ENCODE measurements around the gene ATP6V0C. TPM values are rescaled to one million over a fixed set of nuclear protein-coding genes. Genes with fewer than 3 reads are reported as not detected.

The ATP6V0C gene
- total and polyA plus RNA-seq, 9 donors, result 12.5 to 141 (median 119) TPM

GRCh38 chr16:2468725-2469398, 44.9 kb upstream of the ATP6V0C start:
- H3K4me1 ChIP-seq (ENCODE audit: control insufficient read depth, insufficient read depth, low read length), result peaks cover 56% of the 10 kb centered on the region
- H3K36me3 ChIP-seq (ENCODE audit: control insufficient read depth, insufficient read depth, low read length), result no peaks in the 10 kb centered on the region
- WGBS (ENCODE audit: insufficient coverage), result 0% methylated on average over 2 of the region's 14 CpGs
- DNase-seq, result peak; percentile 61
- H3K4me3 ChIP-seq (ENCODE audit: low read length), result peak overlapping the region; percentile 39
- H3K9me3 ChIP-seq (replicated peaks; ENCODE audit: control insufficient read depth, low read depth, low read length), result no peaks in the 10 kb centered on the region
- H3K27ac ChIP-seq (ENCODE audit: low read length), result peak overlapping the region; percentile 72
- peaks cover 29% of the 10 kb centered on the region for H3K27me3 ChIP-seq (ENCODE audit: control insufficient read depth, insufficient read depth, low read length)

GRCh38 chr16:2469399-2470233, 44.1 kb upstream of the ATP6V0C start:
- Histone ChIP-seq H3K27ac (ENCODE audit: low read length) (peak overlapping the region; percentile 72), H3K4me3 (ENCODE audit: low read length) (no peak overlapping the region), H3K36me3 (ENCODE audit: control insufficient read depth, insufficient read depth, low read length) (no peaks in the 10 kb centered on the region), H3K4me1 (ENCODE audit: control insufficient read depth, insufficient read depth, low read length) (peaks cover 56% of the 10 kb centered on the region), H3K9me3 (replicated peaks; ENCODE audit: control insufficient read depth, low read depth, low read length) (no peaks in the 10 kb centered on the region), H3K27me3 (ENCODE audit: control insufficient read depth, insufficient read depth, low read length) (peaks cover 29% of the 10 kb centered on the region)
- peak; percentile 65 for DNase-seq
- WGBS (ENCODE audit: insufficient coverage), result 39% methylated on average over 9 of the region's 16 CpGs

DNA sequence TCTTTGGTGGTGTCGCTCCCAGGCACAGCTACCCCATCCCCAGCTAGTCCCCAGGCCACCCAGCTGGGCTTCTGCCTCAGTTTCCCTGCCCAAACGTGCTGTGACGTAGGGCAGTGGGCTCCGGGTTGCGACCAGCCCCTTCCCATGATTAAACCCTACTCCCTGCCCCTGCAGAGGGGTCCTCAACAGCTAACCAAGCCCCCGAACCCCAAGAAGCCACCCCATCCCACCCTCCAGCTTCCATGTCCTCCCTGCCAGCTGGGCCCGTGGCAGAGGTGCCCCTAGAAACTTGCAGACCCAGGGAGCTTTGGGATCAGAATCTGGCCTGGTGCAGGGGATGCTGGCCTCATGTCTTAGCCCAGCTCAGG, 43.5 kb upstream of the ATP6V0C start:
- Histone ChIP-seq H3K9me3 (replicated peaks; ENCODE audit: control insufficient read depth, low read depth, low read length) (no peaks in the 10 kb centered on the region), H3K4me1 (ENCODE audit: control insufficient read depth, insufficient read depth, low read length) (peaks cover 56% of the 10 kb centered on the region), H3K27ac (ENCODE audit: low read length) (peak overlapping the region; percentile 71), H3K4me3 (ENCODE audit: low read length) (no peak overlapping the region), H3K36me3 (ENCODE audit: control insufficient read depth, insufficient read depth, low read length) (no peaks in the 10 kb centered on the region), H3K27me3 (ENCODE audit: control insufficient read depth, insufficient read depth, low read length) (peaks cover 29% of the 10 kb centered on the region)
- no peak for DNase-seq
- whole genome bisulfite sequencing (ENCODE audit: insufficient coverage), result 80% methylated on average over 5 of the region's 7 CpGs

- H3K27me3 ChIP-seq (ENCODE audit: control insufficient read depth, insufficient read depth, low read length), result peaks cover 29% of the 10 kb centered on the region
- H3K27ac ChIP-seq (ENCODE audit: low read length), result peak overlapping the region; percentile 71
- DNase-seq, result peak; percentile 71
- H3K36me3 ChIP-seq (ENCODE audit: control insufficient read depth, insufficient read depth, low read length), result no peaks in the 10 kb centered on the region
- WGBS (ENCODE audit: insufficient coverage), result 8% methylated on average over 9 of the region's 9 CpGs
- H3K4me3 ChIP-seq (ENCODE audit: low read length), result no peak overlapping the region
- peaks cover 58% of the 10 kb centered on the region for H3K4me1 ChIP-seq (ENCODE audit: control insufficient read depth, insufficient read depth, low read length)
- H3K9me3 ChIP-seq (replicated peaks; ENCODE audit: control insufficient read depth, low read depth, low read length), result no peaks in the 10 kb centered on the region
Observed at GRCh38 chr16:2470603-2471015, 43.1 kb upstream of the ATP6V0C start.

GRCh38 chr16:2471016-2471652, 42.6 kb upstream of the ATP6V0C start, which contains the start of gene NTN3:
NTN3 (plus strand) TSS chr16:2471297; CDS start chr16:2471702, 405 bp downstream.
- Histone ChIP-seq H3K27me3 (ENCODE audit: control insufficient read depth, insufficient read depth, low read length) (peaks cover 29% of the 10 kb centered on the region), H3K4me3 (ENCODE audit: low read length) (peak within 1 kb of the TSS; percentile 17), H3K4me1 (ENCODE audit: control insufficient read depth, insufficient read depth, low read length) (peaks cover 63% of the 10 kb centered on the region), H3K27ac (ENCODE audit: low read length) (peak within 1 kb of the TSS; percentile 71), H3K9me3 (replicated peaks; ENCODE audit: control insufficient read depth, low read depth, low read length) (no peaks in the 10 kb centered on the region), H3K36me3 (ENCODE audit: control insufficient read depth, insufficient read depth, low read length) (no peaks in the 10 kb centered on the region)
- peak; percentile 87 for DNase-seq
- WGBS (ENCODE audit: insufficient coverage), result under 1% methylated on average over 52 of the region's 59 CpGs

DNA sequence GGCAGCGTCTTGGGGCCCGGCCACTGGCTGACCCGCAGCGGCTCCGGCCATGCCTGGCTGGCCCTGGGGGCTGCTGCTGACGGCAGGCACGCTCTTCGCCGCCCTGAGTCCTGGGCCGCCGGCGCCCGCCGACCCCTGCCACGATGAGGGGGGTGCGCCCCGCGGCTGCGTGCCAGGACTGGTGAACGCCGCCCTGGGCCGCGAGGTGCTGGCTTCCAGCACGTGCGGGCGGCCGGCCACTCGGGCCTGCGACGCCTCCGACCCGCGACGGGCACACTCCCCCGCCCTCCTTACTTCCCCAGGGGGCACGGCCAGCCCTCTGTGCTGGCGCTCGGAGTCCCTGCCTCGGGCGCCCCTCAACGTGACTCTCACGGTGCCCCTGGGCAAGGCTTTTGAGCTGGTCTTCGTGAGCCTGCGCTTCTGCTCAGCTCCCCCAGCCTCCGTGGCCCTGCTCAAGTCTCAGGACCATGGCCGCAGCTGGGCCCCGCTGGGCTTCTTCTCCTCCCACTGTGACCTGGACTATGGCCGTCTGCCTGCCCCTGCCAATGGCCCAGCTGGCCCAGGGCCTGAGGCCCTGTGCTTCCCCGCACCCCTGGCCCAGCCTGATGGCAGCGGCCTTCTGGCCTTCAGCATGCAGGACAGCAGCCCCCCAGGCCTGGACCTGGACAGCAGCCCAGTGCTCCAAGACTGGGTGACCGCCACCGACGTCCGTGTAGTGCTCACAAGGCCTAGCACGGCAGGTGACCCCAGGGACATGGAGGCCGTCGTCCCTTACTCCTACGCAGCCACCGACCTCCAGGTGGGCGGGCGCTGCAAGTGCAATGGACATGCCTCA, 41.9 kb upstream of the ATP6V0C start:
- 25% methylated on average over 61 of the region's 61 CpGs for WGBS (ENCODE audit: insufficient coverage)
- H3K4me3 ChIP-seq (ENCODE audit: low read length), result peak overlapping the region; percentile 17
- peak overlapping the region; percentile 35 for H3K27ac ChIP-seq (ENCODE audit: low read length)
- no peaks in the 10 kb centered on the region for H3K36me3 ChIP-seq (ENCODE audit: control insufficient read depth, insufficient read depth, low read length)
- DNase-seq, result no peak
- peaks cover 29% of the 10 kb centered on the region for H3K27me3 ChIP-seq (ENCODE audit: control insufficient read depth, insufficient read depth, low read length)
- H3K9me3 ChIP-seq (replicated peaks; ENCODE audit: control insufficient read depth, low read depth, low read length), result no peaks in the 10 kb centered on the region
- H3K4me1 ChIP-seq (ENCODE audit: control insufficient read depth, insufficient read depth, low read length), result peaks cover 65% of the 10 kb centered on the region

DNA sequence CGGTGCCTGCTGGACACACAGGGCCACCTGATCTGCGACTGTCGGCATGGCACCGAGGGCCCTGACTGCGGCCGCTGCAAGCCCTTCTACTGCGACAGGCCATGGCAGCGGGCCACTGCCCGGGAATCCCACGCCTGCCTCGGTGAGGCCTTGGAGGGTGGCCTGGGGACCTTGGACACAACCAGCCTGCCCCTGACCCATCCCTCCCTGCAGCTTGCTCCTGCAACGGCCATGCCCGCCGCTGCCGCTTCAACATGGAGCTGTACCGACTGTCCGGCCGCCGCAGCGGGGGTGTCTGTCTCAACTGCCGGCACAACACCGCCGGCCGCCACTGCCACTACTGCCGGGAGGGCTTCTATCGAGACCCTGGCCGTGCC, 41.3 kb upstream of the ATP6V0C start:
- Histone ChIP-seq H3K36me3 (ENCODE audit: control insufficient read depth, insufficient read depth, low read length) (no peaks in the 10 kb centered on the region), H3K27ac (ENCODE audit: low read length) (no peak overlapping the region), H3K9me3 (replicated peaks; ENCODE audit: control insufficient read depth, low read depth, low read length) (no peaks in the 10 kb centered on the region), H3K4me3 (ENCODE audit: low read length) (no peak overlapping the region), H3K4me1 (ENCODE audit: control insufficient read depth, insufficient read depth, low read length) (peaks cover 59% of the 10 kb centered on the region), H3K27me3 (ENCODE audit: control insufficient read depth, insufficient read depth, low read length) (peaks cover 29% of the 10 kb centered on the region)
- WGBS (ENCODE audit: insufficient coverage), result 91% methylated on average over 27 of the region's 27 CpGs
- no peak for DNase-seq

GRCh38 chr16:2472885-2473445, 40.8 kb upstream of the ATP6V0C start:
- 80% methylated on average over 11 of the region's 14 CpGs for WGBS (ENCODE audit: insufficient coverage)
- Histone ChIP-seq H3K4me3 (ENCODE audit: low read length) (no peak overlapping the region), H3K27me3 (ENCODE audit: control insufficient read depth, insufficient read depth, low read length) (peaks cover 29% of the 10 kb centered on the region), H3K27ac (ENCODE audit: low read length) (no peak overlapping the region), H3K36me3 (ENCODE audit: control insufficient read depth, insufficient read depth, low read length) (no peaks in the 10 kb centered on the region), H3K4me1 (ENCODE audit: control insufficient read depth, insufficient read depth, low read length) (peaks cover 62% of the 10 kb centered on the region), H3K9me3 (replicated peaks; ENCODE audit: control insufficient read depth, low read depth, low read length) (no peaks in the 10 kb centered on the region)
- no peak for DNase-seq

DNA sequence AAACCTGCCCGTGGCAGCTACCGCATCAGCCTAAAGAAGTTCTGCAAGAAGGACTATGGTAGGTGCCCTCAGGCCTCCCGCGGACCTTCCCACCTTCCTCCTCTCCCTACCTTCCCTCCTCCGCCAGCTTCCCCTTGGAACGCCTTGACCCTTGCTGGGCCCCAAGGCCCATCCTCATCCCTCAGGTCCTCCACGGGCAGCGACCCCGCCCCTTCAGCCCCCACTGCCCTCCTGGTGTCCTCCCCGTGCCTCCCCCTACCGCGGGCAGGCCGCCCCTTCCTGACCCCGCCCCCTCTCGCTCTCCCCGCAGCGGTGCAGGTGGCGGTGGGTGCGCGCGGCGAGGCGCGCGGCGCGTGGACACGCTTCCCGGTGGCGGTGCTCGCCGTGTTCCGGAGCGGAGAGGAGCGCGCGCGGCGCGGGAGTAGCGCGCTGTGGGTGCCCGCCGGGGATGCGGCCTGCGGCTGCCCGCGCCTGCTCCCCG, 40.3 kb upstream of the ATP6V0C start:
- DNase-seq, result no peak
- WGBS (ENCODE audit: insufficient coverage), result 3% methylated on average over 49 of the region's 49 CpGs
- Histone ChIP-seq H3K27ac (ENCODE audit: low read length) (no peak overlapping the region), H3K9me3 (replicated peaks; ENCODE audit: control insufficient read depth, low read depth, low read length) (no peaks in the 10 kb centered on the region), H3K4me1 (ENCODE audit: control insufficient read depth, insufficient read depth, low read length) (peaks cover 62% of the 10 kb centered on the region), H3K27me3 (ENCODE audit: control insufficient read depth, insufficient read depth, low read length) (peaks cover 29% of the 10 kb centered on the region), H3K36me3 (ENCODE audit: control insufficient read depth, insufficient read depth, low read length) (no peaks in the 10 kb centered on the region), H3K4me3 (ENCODE audit: low read length) (no peak overlapping the region)
